HepG2 (cell line): Measurements from ENCODE around the gene AP1M1. TPM values are rescaled to one million over a fixed set of nuclear protein-coding genes. Genes with fewer than 3 reads are reported as not detected.
"Not testable (repeated sequence)": the region's sequence is repeated elsewhere in the genome, so short reads cannot be mapped to it uniquely, and the experiment has no call there.

Experiments used
- ATAC-seq: fragments of 200-7000 bp; cut with Tn5 transposase; 3 replicates; pipeline ENCODE4 v1.9.1; 2020; ENCODE audit warnings: mild to moderate bottlenecking, moderate library complexity
- BruUV-seq: library from RNA; stranded (reverse); fragments of 400-500 nt; replicated peaks from 2 replicates; lab custom pipeline; 2021; lab: Mats Ljungman, UMichigan
- CTCF ChIA-PET: fragments of 300-600 bp; formaldehyde crosslinking; extraction: SDS; loops from one replicate; lab custom pipeline; 2021; ENCODE audit warnings: low total read pairs, inconsistent platforms, low intra/inter-chr PET ratio; lab: Yijun Ruan, JAX
- POLR2A ChIA-PET: fragments of 350-600 bp; sonication (Branson Sonifier 250); formaldehyde crosslinking; loops from one replicate; lab custom pipeline; 2020; ENCODE audit warnings: antibody characterized with exemption, inconsistent platforms; lab: Yijun Ruan, JAX
- DNase-seq: peaks from one replicate; pipeline ENCODE4 v3.0.0-alpha.2; 2015; ENCODE audit warnings: low spot score
- FAIRE-seq: peaks from 3 replicates; lab custom pipeline; 2011; peaks lifted over from hg19 to GRCh38; lab: Jason Lieb, UNC
- H2AFZ ChIP-seq: one replicate; pipeline ENCODE4 v1.6.1; 2011; ENCODE audit warnings: low read length, inconsistent platforms
- H3K27ac ChIP-seq: fragments of 300-600 bp; 3 replicates; pipeline ENCODE4 v1.8.0; 2011; ENCODE audit warnings: mixed run types, mild to moderate bottlenecking, mixed read lengths, low read length, inconsistent platforms; ENCODE audit not compliant: insufficient read depth; ENCODE audit errors: extremely low read length
- H3K27me3 ChIP-seq, 2 experiments: fragments of 200-600 bp in 1 of 2; 2 replicates in 1 of 2; 3 replicates in 1 of 2; pipeline versions ENCODE4 v1.6.0 to v1.8.0; 2011; ENCODE audit warnings: low read length in 2 of 2, mild to moderate bottlenecking in 2 of 2, moderate library complexity in 2 of 2, inconsistent platforms in 1 of 2; ENCODE audit not compliant: insufficient read depth in 2 of 2, control insufficient read depth in 1 of 2
- H3K36me3 ChIP-seq, 2 experiments: fragments of 200-600 bp in 1 of 2; replicated peaks in 1 of 2; 2 replicates in 1 of 2; 3 replicates in 1 of 2; pipeline versions ENCODE4 v1.5.1 to v1.8.0; 2011; ENCODE audit warnings: low read length in 2 of 2, inconsistent platforms in 1 of 2; ENCODE audit not compliant: insufficient read depth in 2 of 2, control insufficient read depth in 1 of 2
- H3K4me1 ChIP-seq: 2 replicates; pipeline ENCODE4 v1.5.1; 2012; ENCODE audit warnings: low read length, inconsistent platforms; ENCODE audit not compliant: insufficient read depth
- H3K4me2 ChIP-seq: 2 replicates; pipeline ENCODE4 v1.6.0; 2011; ENCODE audit warnings: low read depth, low read length, inconsistent platforms
- H3K4me3 ChIP-seq, 3 experiments: fragments of 200-600 bp in 1 of 3; sonication (generic), shearing (Covaris generic) in 1 of 3; replicated peaks in 1 of 3; 2 replicates each; pipeline ENCODE4 v1.5.1; 2011 to 2016; ENCODE audit warnings: low read length in 3 of 3, inconsistent platforms in 2 of 3, low read depth in 2 of 3, mild to moderate bottlenecking in 2 of 3, control low read depth in 1 of 3, mixed read lengths in 1 of 3; ENCODE audit not compliant: insufficient read depth in 1 of 3
- H3K79me2 ChIP-seq: one replicate; pipeline ENCODE4 v1.6.1; 2011; ENCODE audit warnings: low read length, inconsistent platforms; ENCODE audit not compliant: insufficient read depth
- H3K9ac ChIP-seq: 2 replicates; pipeline ENCODE4 v1.6.0; 2011; ENCODE audit warnings: mild to moderate bottlenecking, low read depth, low read length, inconsistent platforms; ENCODE audit not compliant: insufficient read depth
- H3K9me3 ChIP-seq: 2 replicates; pipeline ENCODE4 v1.5.1; 2012; ENCODE audit warnings: mild to moderate bottlenecking, low read length
- H4K20me1 ChIP-seq: 2 replicates; pipeline ENCODE4 v1.6.0; 2011; ENCODE audit warnings: inconsistent platforms, mild to moderate bottlenecking, low read length, moderate library complexity; ENCODE audit not compliant: insufficient read depth
- ATM ChIP-seq: fragments of 450-650 bp; IDR thresholded peaks from 2 replicates; pipeline ENCODE4 v1.7.1; 2017; ENCODE audit warnings: mild to moderate bottlenecking, borderline replicate concordance
- E2F1 ChIP-seq: sonication (generic); formaldehyde crosslinking; IDR thresholded peaks from 2 replicates; pipeline ENCODE4 v1.5.0; 2020; ENCODE audit warnings: missing genetic modification reagents
- FOXA3 ChIP-seq: IDR thresholded peaks from 2 replicates; pipeline ENCODE4 v1.6.1; 2016; ENCODE audit warnings: missing genetic modification reagents, missing compliant biosample characterization
- ISL2 ChIP-seq: sonication (generic); formaldehyde crosslinking; IDR thresholded peaks from 2 replicates; pipeline ENCODE4 v1.5.0; 2020; ENCODE audit warnings: missing genetic modification reagents
- MYC ChIP-seq: sonication (generic); formaldehyde crosslinking; IDR thresholded peaks from 2 replicates; pipeline ENCODE4 v1.9.0; 2021; ENCODE audit warnings: missing genetic modification reagents, borderline replicate concordance
- RARG ChIP-seq: sonication (generic); formaldehyde crosslinking; IDR thresholded peaks from 2 replicates; pipeline ENCODE4 v1.4.0; 2020; ENCODE audit warnings: low read depth, mild to moderate bottlenecking, missing genetic modification reagents
- SAP130 ChIP-seq: IDR thresholded peaks from 2 replicates; pipeline ENCODE4 v1.6.1; 2016; ENCODE audit warnings: low read depth
- TBX2 ChIP-seq: sonication (generic); formaldehyde crosslinking; IDR thresholded peaks from 2 replicates; pipeline ENCODE4 v1.5.0; 2020; ENCODE audit warnings: missing genetic modification reagents, mild to moderate bottlenecking, borderline replicate concordance
- ZBTB10 ChIP-seq: sonication (generic); formaldehyde crosslinking; IDR thresholded peaks from 2 replicates; pipeline ENCODE4 v1.4.0; 2020; ENCODE audit warnings: missing genetic modification reagents, borderline replicate concordance
- ZNF263 ChIP-seq: sonication (generic); formaldehyde crosslinking; IDR thresholded peaks from 2 replicates; pipeline ENCODE4 v1.4.0; 2020; ENCODE audit warnings: missing genetic modification reagents
- ZNF556 ChIP-seq: sonication (generic); formaldehyde crosslinking; IDR thresholded peaks from 2 replicates; pipeline ENCODE4 v1.4.0; 2020; ENCODE audit warnings: mild to moderate bottlenecking, missing genetic modification reagents, borderline replicate concordance
- WGBS: methylation state at CpG from one replicate; pipeline ENCODE4 v1.1.6; 2017; ENCODE audit warnings: low lambda C conversion rate; 5-methylcytosine and 5-hydroxymethylcytosine counted together
- in situ Hi-C: cut with HindIII; loops from 2 replicates; pipeline ENCODE4 v1.10.0; 2017; ENCODE audit warnings: low pct_unique_long_range_greater_than_20kb; ENCODE audit not compliant: extremely low pct_ligation_motif_present
- intact Hi-C: fragments of 100-400 bp; cut with micrococcal nuclease; formaldehyde crosslinking; loops from one replicate; pipeline ENCODE4 v1.10.0; 2022; ENCODE audit not compliant: unreplicated experiment
- polyA plus RNA-seq, 8 experiments: library from polyadenylated mRNA; depleted of rRNA in 3 of 8; stranded (reverse) in 7 of 8; unstranded in 1 of 8; fragments of >200 nt; fragmentation: Illumina TruSeq in 4 of 8; extraction: Trizol in 4 of 8; gene quantifications; 2 replicates each; pipeline versions ENCODE4 v1.2.1 to v1.2.3, GENCODE V29; 2011 to 2016; ENCODE audit warnings: low read depth in 4 of 8, missing spikeins in 1 of 8, mixed read lengths in 1 of 8; ENCODE audit not compliant: insufficient read depth in 1 of 8
- total RNA-seq, 5 experiments: library from RNA; depleted of rRNA; stranded (reverse); fragments of >200 nt; fragmentation: Illumina TruSeq; extraction: Trizol; gene quantifications; 2 replicates each; pipeline ENCODE4 v1.2.3, GENCODE V29; 2016; ENCODE audit warnings: low read depth in 1 of 5

AP1M1 gene
- total and polyA plus RNA-seq, 2 of the 13 experiments (the other 11 are each of a cell fraction or from before 2014, with no cell fraction given): 34.4 to 46.1 TPM

- H3K9me3 ChIP-seq: no peaks in the 10 kb centered on the region
- FAIRE-seq (no peak), ATAC-seq (no peak), DNase-seq (no peak)
- no peak for TF ChIP-seq SAP130 (CRISPR knock-in tag)
- TF ChIP-seq RARG (CRISPR knock-in tag): no peak
- no peak for TF ChIP-seq ZBTB10 (CRISPR knock-in tag)
- TF ChIP-seq MYC (CRISPR knock-in tag): no peak
- TF ChIP-seq ISL2: no peak
- TF ChIP-seq FOXA3 (CRISPR knock-in tag): no peak
- no peak for TF ChIP-seq ZNF556 (CRISPR knock-in tag)
- TF ChIP-seq E2F1: no peak
- TF ChIP-seq TBX2 (CRISPR knock-in tag): no peak
- TF ChIP-seq ATM: no peak
- TF ChIP-seq ZNF263 (CRISPR knock-in tag): no peak
- BruUV-seq: no TSS peak
- H3K4me1 ChIP-seq: no peaks in the 10 kb centered on the region
- H3K79me2 ChIP-seq: no peaks in the 10 kb centered on the region
- H3K27me3 ChIP-seq: peaks cover 1 to 23% of the 10 kb centered on the region in 2 experiments; a peak in 2 of 5 replicates
- no peak overlapping the region for H3K4me3 ChIP-seq
- 71% methylated on average over 9 of the region's 9 CpGs for WGBS
- H4K20me1 ChIP-seq: no peaks in the 10 kb centered on the region
- intact Hi-C loops (no loop called here), in situ Hi-C loops (no loop called here)
- H3K9ac ChIP-seq: no peak overlapping the region
- no peak overlapping the region for H3K27ac ChIP-seq
- CTCF ChIA-PET: no interaction called here
- no peak overlapping the region for H3K4me2 ChIP-seq
- POLR2A ChIA-PET: no interaction called here
- no peak overlapping the region for H2AFZ ChIP-seq
- no peaks in the 10 kb centered on the region for H3K36me3 ChIP-seq
Observed at GRCh38 chr19:16284505-16284904, 86.8 kb downstream of the AP1M1 start.

- 41% methylated on average over 3 of the region's 3 CpGs for WGBS
- in situ Hi-C loops: not testable (repeated sequence)
Observed at GRCh38 chr19:16285079-16285478, 87.4 kb downstream of the AP1M1 start.

More at GRCh38 chr19:16285079-16285478, 87.4 kb downstream of the AP1M1 start:
- BruUV-seq, CTCF ChIA-PET, H2AFZ ChIP-seq, H4K20me1 ChIP-seq, H3K9ac ChIP-seq, H3K4me3 ChIP-seq, H3K4me2 ChIP-seq, H3K9me3 ChIP-seq, ATAC-seq, FAIRE-seq, intact Hi-C loops, POLR2A ChIA-PET, H3K79me2 ChIP-seq, H3K36me3 ChIP-seq, H3K27ac ChIP-seq, DNase-seq, H3K4me1 ChIP-seq: not testable (repeated sequence)
- H3K27me3 ChIP-seq: peaks cover 1 to 23% of the 10 kb centered on the region in 2 experiments; a peak in 3 of 5 replicates
